ENCODE data around the gene TMEM238L.

TMEM238L gene

DNA sequence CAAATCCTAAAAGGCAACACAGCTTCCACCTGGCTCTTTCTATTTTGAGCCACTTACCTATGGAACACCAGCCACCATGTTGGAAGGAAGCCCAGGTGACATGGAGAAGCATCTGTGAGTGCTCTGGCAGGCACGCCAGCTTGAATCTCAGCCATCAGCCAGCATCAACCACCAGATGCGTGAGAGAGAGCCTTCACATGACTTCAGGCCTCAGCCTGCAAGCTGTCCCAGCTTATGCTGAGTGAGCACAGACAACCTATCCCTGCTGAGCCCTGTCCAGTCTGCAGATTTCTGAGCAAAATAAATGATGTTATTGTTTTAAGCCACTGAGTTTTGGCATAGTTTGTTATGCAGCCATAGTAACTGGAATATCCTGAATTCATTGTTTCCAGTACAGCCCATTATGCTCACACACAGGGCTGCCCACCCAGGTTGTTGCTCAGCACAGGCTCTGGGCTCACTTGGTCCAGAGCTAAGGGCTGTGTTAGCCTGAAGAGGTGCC is 35.1 kb downstream of the TMEM238L start:
- no peak for DNase-seq (ENCODE audit: low read depth)
- H3K4me3 ChIP-seq (ENCODE audit: low read length), result no peak overlapping the region
- TF ChIP-seq, protein P1, sequence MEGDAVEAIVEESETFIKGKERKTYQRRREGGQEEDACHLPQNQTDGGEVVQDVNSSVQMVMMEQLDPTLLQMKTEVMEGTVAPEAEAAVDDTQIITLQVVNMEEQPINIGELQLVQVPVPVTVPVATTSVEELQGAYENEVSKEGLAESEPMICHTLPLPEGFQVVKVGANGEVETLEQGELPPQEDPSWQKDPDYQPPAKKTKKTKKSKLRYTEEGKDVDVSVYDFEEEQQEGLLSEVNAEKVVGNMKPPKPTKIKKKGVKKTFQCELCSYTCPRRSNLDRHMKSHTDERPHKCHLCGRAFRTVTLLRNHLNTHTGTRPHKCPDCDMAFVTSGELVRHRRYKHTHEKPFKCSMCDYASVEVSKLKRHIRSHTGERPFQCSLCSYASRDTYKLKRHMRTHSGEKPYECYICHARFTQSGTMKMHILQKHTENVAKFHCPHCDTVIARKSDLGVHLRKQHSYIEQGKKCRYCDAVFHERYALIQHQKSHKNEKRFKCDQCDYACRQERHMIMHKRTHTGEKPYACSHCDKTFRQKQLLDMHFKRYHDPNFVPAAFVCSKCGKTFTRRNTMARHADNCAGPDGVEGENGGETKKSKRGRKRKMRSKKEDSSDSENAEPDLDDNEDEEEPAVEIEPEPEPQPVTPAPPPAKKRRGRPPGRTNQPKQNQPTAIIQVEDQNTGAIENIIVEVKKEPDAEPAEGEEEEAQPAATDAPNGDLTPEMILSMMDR (conservative IDR thresholded peaks at IDR 0.05; ENCODE audit: low read depth, low read length), result no peak

DNA sequence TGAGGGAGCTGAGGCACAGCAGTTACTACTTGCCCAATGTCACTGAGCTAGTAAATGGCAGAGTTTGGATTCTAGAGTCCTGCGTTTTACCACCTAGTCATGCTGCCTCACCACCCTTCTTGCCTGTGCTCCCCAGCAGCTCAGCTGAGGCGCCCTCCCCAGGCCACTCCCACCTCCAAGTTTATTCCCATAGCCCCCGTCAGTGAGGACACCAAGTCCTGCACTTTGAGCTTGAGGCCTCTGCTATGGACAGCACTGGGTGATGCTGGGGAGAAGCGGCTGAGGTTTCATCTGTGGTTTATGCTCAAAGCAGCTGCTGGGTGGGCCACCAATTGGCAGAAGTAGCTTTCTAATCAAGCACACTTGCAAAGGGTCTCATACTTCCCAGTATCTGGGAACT is 36.7 kb downstream of the TMEM238L start:
- H3K4me3 ChIP-seq (ENCODE audit: low read length), result no peak overlapping the region
- no peak for DNase-seq (ENCODE audit: low read depth)
- TF ChIP-seq, protein P1 (conservative IDR thresholded peaks at IDR 0.05; ENCODE audit: low read depth, low read length), result no peak

DNA sequence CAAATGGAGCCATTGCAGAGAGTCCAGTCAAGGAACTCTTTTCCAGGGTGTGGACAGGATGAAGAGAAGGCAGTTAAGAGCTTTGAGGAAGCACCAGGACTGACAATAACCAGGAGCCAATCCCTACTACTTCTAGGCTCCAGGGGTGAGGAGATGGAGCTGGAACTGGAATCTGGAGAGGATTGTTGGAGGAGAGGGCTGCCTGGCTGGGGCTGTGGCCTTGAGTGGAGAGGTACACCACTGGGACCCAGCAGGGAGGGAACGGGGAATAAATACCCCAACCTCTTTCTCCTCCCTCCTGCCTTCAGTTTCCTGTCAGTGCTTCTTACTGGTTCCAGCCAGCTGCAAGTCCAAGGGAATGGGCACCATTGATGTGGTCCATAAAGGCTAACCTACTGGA is 41.9 kb downstream of the TMEM238L start:
- TF ChIP-seq, protein P1 (conservative IDR thresholded peaks at IDR 0.05; ENCODE audit: low read depth, low read length), result no peak
- no peak for DNase-seq (ENCODE audit: low read depth)
- H3K4me3 ChIP-seq (ENCODE audit: low read length), result no peak overlapping the region

DNA sequence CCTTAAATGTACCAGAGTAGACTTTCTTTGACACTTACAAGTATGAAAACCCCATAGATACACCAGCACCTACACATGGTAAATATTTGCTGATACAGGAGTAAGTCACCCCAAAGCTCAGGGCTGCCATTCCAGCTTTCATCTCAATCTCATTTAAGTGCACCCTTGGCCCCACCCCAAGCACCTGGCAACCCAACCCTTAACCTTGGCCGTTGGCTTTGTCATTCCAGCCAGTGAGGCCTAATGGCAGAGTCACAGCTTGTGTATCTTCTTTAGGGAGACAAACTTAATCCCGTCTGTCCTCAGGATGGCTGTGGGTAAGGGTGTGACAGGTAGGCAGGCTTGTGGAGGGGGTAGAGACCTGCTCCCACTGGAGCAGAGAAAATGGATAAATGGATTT is 42.6 kb downstream of the TMEM238L start:
- DNase-seq (ENCODE audit: low read depth), result no peak
- H3K4me3 ChIP-seq (ENCODE audit: low read length), result no peak overlapping the region
- TF ChIP-seq, protein P1 (conservative IDR thresholded peaks at IDR 0.05; ENCODE audit: low read depth, low read length), result no peak

DNA sequence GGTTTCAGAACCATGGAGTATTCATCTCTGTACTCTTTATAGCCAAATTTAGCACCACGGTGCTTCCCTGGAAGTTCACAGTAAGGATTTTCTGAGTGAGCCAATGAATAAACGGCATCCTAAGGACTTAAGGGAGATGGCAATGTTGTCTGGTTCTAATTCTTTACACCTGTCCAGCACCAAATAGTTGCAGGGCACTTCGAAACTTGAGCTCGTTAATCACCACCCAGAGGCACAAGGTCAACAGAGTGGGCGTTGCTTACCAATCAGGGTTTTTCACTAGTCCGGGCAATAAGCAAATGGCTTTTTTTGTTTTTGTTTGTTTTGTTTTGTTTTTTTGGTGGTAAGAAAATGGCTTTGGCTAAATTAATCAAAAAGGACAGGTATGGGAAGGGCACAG is 45.8 kb downstream of the TMEM238L start:
- TF ChIP-seq, protein P1 (conservative IDR thresholded peaks at IDR 0.05; ENCODE audit: low read depth, low read length), result no peak
- DNase-seq (ENCODE audit: low read depth), result no peak
- H3K4me3 ChIP-seq (ENCODE audit: low read length), result no peak overlapping the region

DNA sequence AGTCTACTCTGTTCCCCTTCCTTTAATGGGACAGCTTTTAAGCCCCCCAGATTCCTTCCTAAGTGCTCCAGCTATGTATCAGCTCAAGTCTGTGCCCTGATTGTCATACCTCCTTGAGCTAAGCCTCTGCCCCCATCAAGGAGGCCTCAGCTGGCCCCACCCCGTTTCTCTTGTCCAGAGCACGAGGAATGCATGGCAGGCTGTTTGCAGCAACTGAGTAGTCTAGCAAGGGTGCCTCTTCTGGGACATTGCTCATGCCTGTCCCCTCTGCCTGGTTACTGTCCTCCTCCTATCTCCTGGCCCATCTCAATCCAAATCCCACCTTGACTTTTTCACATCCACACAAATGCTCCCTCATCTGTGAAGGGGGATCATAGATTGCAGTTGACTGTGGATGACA is 46.3 kb downstream of the TMEM238L start:
- TF ChIP-seq, protein P1 (conservative IDR thresholded peaks at IDR 0.05; ENCODE audit: low read depth, low read length), result no peak

DNA sequence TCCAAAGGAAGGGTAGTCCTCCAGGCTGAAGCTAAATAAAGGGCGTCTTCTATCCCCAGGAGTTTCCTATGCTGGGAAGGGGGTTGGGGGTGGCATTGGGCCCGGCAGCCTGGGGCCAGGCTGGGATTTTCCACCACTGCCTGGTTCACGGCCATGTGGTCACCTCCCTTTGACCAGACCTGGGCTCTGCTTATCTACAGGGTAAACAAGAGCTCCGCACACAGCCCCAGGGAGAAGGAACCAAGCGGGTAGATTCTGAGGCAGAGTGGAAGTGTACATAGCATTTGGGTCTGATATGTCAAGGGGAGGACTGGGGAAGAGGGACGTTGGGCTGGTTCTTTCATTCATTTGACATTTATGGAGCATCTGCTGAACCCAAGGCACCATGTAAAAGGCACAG is 46.8 kb downstream of the TMEM238L start:
- DNase-seq (ENCODE audit: low read depth), result no peak
- no peak overlapping the region for H3K4me3 ChIP-seq (ENCODE audit: low read length)

More for the DNA sequence above, 46.3 kb downstream of the TMEM238L start:
- H3K4me3 ChIP-seq (ENCODE audit: low read length), result no peak overlapping the region
- DNase-seq (ENCODE audit: low read depth), result no peak

More for the DNA sequence above, 46.8 kb downstream of the TMEM238L start:
- TF ChIP-seq, protein P1 (conservative IDR thresholded peaks at IDR 0.05; ENCODE audit: low read depth, low read length), result no peak

Data from retinal pigment epithelial cell (primary cell).